Bone marrow (tissue), 2 donors: ENCODE results near the gene BLTP3A.
A peak's percentile ranks its signal among the peaks of the same experiment; 100 is the strongest.
"Not testable (repeated sequence)": the region's sequence is repeated elsewhere in the genome, so short reads cannot be mapped to it uniquely, and the experiment has no call there.

Experiments used
- DNase-seq, 2 donors: peaks; one replicate each; lab custom pipeline; 2025; lab: John Stamatoyannopoulos, UW

Gene BLTP3A

GRCh38 chr6:34791701-34792604 lies at the start of gene BLTP3A:
Gene BLTP3A, plus strand, starts transcription at chr6:34792083. Its CDS starts 168 bp downstream, at chr6:34792251.
- peak; percentile 61 to 66 for DNase-seq

GRCh38 chr6:34742094-34742493 lies 49.8 kb upstream of the BLTP3A start:
- DNase-seq: no peak

GRCh38 chr6:34743625-34744293 lies 48.1 kb upstream of the BLTP3A start:
- no peak for DNase-seq

GRCh38 chr6:34744294-34744647 lies 47.6 kb upstream of the BLTP3A start:
- DNase-seq: not testable (repeated sequence)

GRCh38 chr6:34745277-34746103 lies 46.4 kb upstream of the BLTP3A start:
- DNase-seq: no peak

GRCh38 chr6:34746104-34746846 lies 45.6 kb upstream of the BLTP3A start:
- no peak for DNase-seq

GRCh38 chr6:34748757-34749156 lies 43.1 kb upstream of the BLTP3A start:
- DNase-seq: no peak

GRCh38 chr6:34756513-34756856 lies 35.4 kb upstream of the BLTP3A start:
- peak in 1 of 2 donors; percentile 12 for DNase-seq

GRCh38 chr6:34757687-34758274 lies 34.1 kb upstream of the BLTP3A start:
- DNase-seq: no peak

GRCh38 chr6:34760108-34760507 lies 31.8 kb upstream of the BLTP3A start:
- no peak for DNase-seq

- not testable (repeated sequence) for DNase-seq
Measured at GRCh38 chr6:34761681-34762080, 30.2 kb upstream of the BLTP3A start.

GRCh38 chr6:34768148-34768547 lies 23.7 kb upstream of the BLTP3A start:
- DNase-seq: no peak

GRCh38 chr6:34771727-34772126 lies 20.2 kb upstream of the BLTP3A start:
- DNase-seq: no peak

GRCh38 chr6:34772940-34773339 lies 18.9 kb upstream of the BLTP3A start:
- DNase-seq: no peak

GRCh38 chr6:34773916-34774315 lies 18.0 kb upstream of the BLTP3A start:
- DNase-seq: no peak

GRCh38 chr6:34774967-34775366 lies 16.9 kb upstream of the BLTP3A start:
- DNase-seq: no peak

GRCh38 chr6:34785375-34785774 lies 6.5 kb upstream of the BLTP3A start:
- not testable (repeated sequence) for DNase-seq

- not testable (repeated sequence) for DNase-seq
Measured at GRCh38 chr6:34787152-34787551, 4.7 kb upstream of the BLTP3A start.

- DNase-seq: no peak
Measured at GRCh38 chr6:34788111-34788510, 3.8 kb upstream of the BLTP3A start.

- peak; percentile 29 to 60 for DNase-seq
Measured at GRCh38 chr6:34791164-34791700, 651 bp upstream of the BLTP3A start.
